Measurements from ENCODE around the gene SECISBP2L.

Gene SECISBP2L

GRCh38 chr15:48962662-48963523 lies 83.4 kb downstream of the SECISBP2L start:
- DNase-seq = no peak

GRCh38 chr15:48955967-48956366 lies 90.3 kb downstream of the SECISBP2L start:
- DNase-seq = no peak

GRCh38 chr15:48955370-48955769 lies 90.9 kb downstream of the SECISBP2L start:
- no peak for DNase-seq

GRCh38 chr15:48954538-48954937 lies 91.7 kb downstream of the SECISBP2L start:
- no peak for DNase-seq

- no peak for DNase-seq
Observed at GRCh38 chr15:48946840-48947187, 99.4 kb downstream of the SECISBP2L start.

- no peak for DNase-seq
Observed at GRCh38 chr15:48946074-48946839, 100.0 kb downstream of the SECISBP2L start.

GRCh38 chr15:48945386-48945785 lies 100.9 kb downstream of the SECISBP2L start:
- DNase-seq = no peak

- no peak for DNase-seq
Observed at GRCh38 chr15:48941904-48942303, 104.3 kb downstream of the SECISBP2L start.

- DNase-seq = no peak
Observed at GRCh38 chr15:48940508-48940907, 105.7 kb downstream of the SECISBP2L start.

GRCh38 chr15:48939648-48940047 lies 106.6 kb downstream of the SECISBP2L start:
- DNase-seq = no peak

Measured in NCI-H187 (cell line).